C4-2B (cell line): ENCODE measurements around the gene MIOX.

ENCODE experiments used
- H3K27ac ChIP-seq: fragments of 450-650 bp; 2 replicates; pipeline ENCODE4 v1.5.1; 2017
- ZFX ChIP-seq: fragments of 450-650 bp; IDR thresholded peaks from 2 replicates; pipeline ENCODE4 v1.6.1; 2017
- TF ChIP-seq, protein P1 (sequence below): fragments of 450-650 bp; conservative IDR thresholded peaks from 2 replicates; pipeline ENCODE4 v1.5.1; 2017; ENCODE audit warnings: mild to moderate bottlenecking

The MIOX gene

DNA sequence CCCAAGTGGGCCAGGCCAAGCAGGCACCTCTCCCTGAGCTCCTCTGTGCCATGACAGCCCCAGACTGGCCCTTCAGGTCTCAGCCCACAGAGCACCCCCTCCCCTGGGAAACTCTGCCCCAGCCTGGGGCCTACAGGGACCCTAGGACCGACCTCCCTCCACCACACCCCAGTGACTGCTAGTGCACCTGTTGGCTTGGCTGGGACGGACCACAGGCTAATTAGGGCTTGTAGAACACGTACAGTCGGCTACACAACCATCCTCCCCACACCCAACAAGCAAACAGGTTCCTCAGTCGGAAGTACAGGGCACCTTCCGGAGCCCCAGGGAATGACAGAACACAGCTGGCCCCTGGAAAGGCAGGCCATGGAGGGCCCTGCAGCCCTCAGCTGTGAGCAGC lies 16.2 kb upstream of the MIOX start:
- TF ChIP-seq, protein P1, sequence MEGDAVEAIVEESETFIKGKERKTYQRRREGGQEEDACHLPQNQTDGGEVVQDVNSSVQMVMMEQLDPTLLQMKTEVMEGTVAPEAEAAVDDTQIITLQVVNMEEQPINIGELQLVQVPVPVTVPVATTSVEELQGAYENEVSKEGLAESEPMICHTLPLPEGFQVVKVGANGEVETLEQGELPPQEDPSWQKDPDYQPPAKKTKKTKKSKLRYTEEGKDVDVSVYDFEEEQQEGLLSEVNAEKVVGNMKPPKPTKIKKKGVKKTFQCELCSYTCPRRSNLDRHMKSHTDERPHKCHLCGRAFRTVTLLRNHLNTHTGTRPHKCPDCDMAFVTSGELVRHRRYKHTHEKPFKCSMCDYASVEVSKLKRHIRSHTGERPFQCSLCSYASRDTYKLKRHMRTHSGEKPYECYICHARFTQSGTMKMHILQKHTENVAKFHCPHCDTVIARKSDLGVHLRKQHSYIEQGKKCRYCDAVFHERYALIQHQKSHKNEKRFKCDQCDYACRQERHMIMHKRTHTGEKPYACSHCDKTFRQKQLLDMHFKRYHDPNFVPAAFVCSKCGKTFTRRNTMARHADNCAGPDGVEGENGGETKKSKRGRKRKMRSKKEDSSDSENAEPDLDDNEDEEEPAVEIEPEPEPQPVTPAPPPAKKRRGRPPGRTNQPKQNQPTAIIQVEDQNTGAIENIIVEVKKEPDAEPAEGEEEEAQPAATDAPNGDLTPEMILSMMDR: no peak
- TF ChIP-seq ZFX: no peak
- H3K27ac ChIP-seq: no peak overlapping the region

DNA sequence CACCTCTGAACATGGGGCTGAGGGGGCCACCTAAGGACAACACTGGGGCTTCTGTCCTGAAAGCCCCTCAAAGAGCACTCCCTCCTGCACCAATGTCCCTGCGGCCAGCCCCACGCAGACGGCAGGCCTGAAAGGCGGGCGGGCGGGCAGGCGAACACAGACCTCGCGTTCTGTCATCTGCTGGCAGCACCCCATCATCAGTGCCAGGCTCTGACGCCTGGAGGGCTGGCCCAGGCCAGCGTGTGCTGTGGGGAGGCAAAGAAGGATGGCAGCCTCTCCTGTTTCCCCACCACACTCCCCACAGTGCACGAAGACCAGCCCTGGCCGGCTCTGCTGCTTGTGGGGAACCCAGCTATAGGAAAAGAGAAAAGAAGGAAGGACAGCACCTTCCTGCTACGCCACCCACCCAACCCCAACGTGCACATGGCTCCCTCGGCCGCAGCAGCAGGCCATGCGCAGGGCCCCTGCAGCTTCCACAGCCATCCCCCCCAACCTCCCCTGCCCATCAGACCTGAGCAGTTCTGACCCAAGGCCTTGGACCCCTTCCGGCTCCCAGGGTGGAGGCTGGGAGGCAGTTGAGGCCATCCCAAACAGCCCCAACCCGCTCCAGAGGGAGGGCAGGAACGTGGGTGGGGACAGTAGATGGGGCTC lies 15.3 kb upstream of the MIOX start:
- TF ChIP-seq, protein P1: no peak
- no peak for TF ChIP-seq ZFX
- no peak overlapping the region for H3K27ac ChIP-seq

DNA sequence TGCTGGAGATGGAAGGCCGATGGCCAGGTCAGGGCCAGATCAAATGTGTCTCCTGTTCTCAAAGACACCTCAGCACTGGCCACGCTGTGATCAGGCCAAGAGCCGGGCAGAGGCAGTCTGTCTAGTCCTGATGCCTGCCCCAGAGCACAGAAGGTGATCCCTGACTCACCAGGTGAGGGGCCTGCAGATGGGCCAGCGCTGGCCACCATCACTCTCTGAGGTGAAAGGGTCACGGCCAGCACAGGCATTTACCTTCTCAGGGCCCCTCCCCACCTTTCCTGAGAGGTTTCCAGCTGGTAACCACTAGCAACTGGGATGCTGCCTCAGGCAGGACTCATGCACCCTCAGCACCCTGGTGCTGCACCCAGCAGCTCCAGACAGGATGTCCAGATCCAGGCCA lies 14.7 kb upstream of the MIOX start:
- no peak overlapping the region for H3K27ac ChIP-seq
- TF ChIP-seq ZFX: no peak
- TF ChIP-seq, protein P1: no peak

GRCh38 chr22:50473088-50473487 lies 13.6 kb upstream of the MIOX start:
- H3K27ac ChIP-seq: no peak overlapping the region

GRCh38 chr22:50473855-50474671 lies 12.6 kb upstream of the MIOX start:
- H3K27ac ChIP-seq: peak overlapping the region; percentile 73
- TF ChIP-seq, protein P1: no peak
- no peak for TF ChIP-seq ZFX

More at GRCh38 chr22:50473088-50473487, 13.6 kb upstream of the MIOX start:
- no peak for TF ChIP-seq ZFX
- TF ChIP-seq, protein P1: no peak; the same call in 1 of the 2 replicates

DNA sequence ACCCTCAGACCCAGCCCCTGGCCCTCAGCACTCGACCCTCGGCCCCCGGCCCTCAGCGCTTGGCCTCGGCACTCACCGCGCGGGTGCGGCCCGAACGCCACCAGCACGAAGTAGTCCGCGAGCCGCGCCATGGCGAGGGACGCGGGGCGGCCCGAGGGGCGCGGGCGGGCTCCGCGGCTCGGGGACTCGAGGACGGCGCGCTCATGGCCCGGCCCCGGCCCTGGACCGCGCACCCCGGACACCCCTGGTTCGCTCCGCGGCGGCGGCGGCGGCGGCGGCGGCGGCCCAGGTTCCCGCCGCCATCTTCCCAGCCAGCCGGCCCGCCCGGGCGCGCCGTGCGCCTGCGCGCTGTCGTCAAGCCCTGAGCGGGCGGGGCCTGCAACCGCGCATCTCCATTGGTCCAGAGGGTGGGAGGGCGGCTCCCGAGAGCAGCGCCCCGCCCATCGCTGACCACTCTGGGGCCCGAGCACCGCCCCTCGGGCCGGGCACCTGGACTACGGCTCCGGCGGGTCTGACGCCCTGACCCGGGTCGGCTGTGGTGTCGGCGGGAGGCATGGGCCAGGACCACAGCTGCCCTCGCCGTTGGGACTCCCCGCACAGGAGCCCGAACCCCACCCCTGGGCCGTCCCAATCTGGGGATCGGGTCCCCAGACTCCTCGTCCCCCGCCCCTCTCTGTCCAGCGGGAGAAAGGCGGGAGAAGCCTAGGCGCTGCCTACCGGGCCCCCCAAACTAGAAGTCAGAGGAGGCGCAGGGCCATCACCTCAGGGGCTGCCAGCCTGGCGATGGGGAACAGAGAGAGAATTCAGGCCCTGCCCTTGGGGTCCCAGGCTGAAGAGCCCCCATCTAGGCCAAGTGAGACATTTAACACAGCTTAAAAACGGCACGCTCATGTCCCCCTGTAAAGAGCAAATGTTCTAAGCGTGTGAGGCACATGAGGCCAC lies 11.7 kb upstream of the MIOX start, which contains the start of gene SBF1:
Gene SBF1, minus strand, starts transcription at position 326 of the 942 bp plus-strand sequence. Its CDS starts 195 bp downstream, at position 131.
- H3K27ac ChIP-seq: peak within 1 kb of the TSS; percentile 73
- peak; percentile 80; the same call in 1 of the 2 replicates for TF ChIP-seq ZFX
- TF ChIP-seq, protein P1: no peak
